Colonic mucosa (tissue), 4 donors: ENCODE results near the gene DYNLT3. TPM values are rescaled to one million over a fixed set of nuclear protein-coding genes. Genes with fewer than 3 reads are reported as not detected.

ENCODE experiments used
- DNase-seq: peaks from one replicate; pipeline ENCODE4 v3.0.0-alpha.2; 2020
- H3K27ac ChIP-seq: fragments of 200-600 bp; one replicate; pipeline ENCODE4 v1.8.0; 2021
- H3K27me3 ChIP-seq: fragments of 200-600 bp; one replicate; pipeline ENCODE4 v1.8.0; 2021
- H3K36me3 ChIP-seq: fragments of 200-600 bp; one replicate; pipeline ENCODE4 v1.8.0; 2021
- H3K4me1 ChIP-seq: fragments of 200-600 bp; one replicate; pipeline ENCODE4 v1.8.0; 2021; ENCODE audit warnings: mild to moderate bottlenecking
- H3K4me3 ChIP-seq: fragments of 200-600 bp; one replicate; pipeline ENCODE4 v1.8.0; 2021
- H3K9ac ChIP-seq, 2 donors: one replicate each; pipeline ENCODE4 v1.7.0; 2013; ENCODE audit warnings: control low read depth in 2 of 2, low read depth in 2 of 2, low read length in 2 of 2
- H3K9me3 ChIP-seq: fragments of 200-600 bp; one replicate; pipeline ENCODE4 v1.8.0; 2021
- CTCF ChIP-seq: fragments of 200-600 bp; IDR thresholded peaks from one replicate; pipeline ENCODE4 v1.8.0; 2022; ENCODE audit warnings: antibody characterized with exemption, mild to moderate bottlenecking
- intact Hi-C: fragments of 100-400 bp; cut with DNase I; formaldehyde crosslinking; loops from one replicate; pipeline ENCODE4 v1.14.1; 2022
- total RNA-seq, 2 donors: library from RNA; stranded (reverse); fragmentation: NEBNext Ultra II Directional in 1 of 2; extraction: Animal tissue kit (Norgen Biotek cat#: 25700) in 1 of 2; gene quantifications; one replicate each; pipeline ENCODE4 v1.2.1, GENCODE V29; 2021
- donor health status: healthy.
- donor health status: DM: no; HTN: no; CAD: no.
- donor health status: DM: no; HTN: no; CAD: no.

DYNLT3 gene
- total RNA-seq, 2 donors from 2014 or later = 17.2 to 22.2 TPM

GRCh38 chrX:37887347-37887746 lies 40.0 kb upstream of the DYNLT3 start:
- H3K4me1 ChIP-seq = no peaks in the 10 kb centered on the region
- H3K9ac ChIP-seq = no peak overlapping the region
- intact Hi-C loops = no loop called here
- no peak overlapping the region for H3K4me3 ChIP-seq
- no peaks in the 10 kb centered on the region for H3K9me3 ChIP-seq
- no peak for TF ChIP-seq CTCF
- DNase-seq = no peak
- H3K27ac ChIP-seq = no peak overlapping the region
- no peaks in the 10 kb centered on the region for H3K36me3 ChIP-seq
- H3K27me3 ChIP-seq = no peaks in the 10 kb centered on the region

GRCh38 chrX:37883196-37883595 lies 35.8 kb upstream of the DYNLT3 start:
- Histone ChIP-seq H3K9ac (no peak overlapping the region), H3K9me3 (no peaks in the 10 kb centered on the region), H3K36me3 (no peaks in the 10 kb centered on the region), H3K27ac (no peak overlapping the region), H3K4me1 (no peaks in the 10 kb centered on the region), H3K27me3 (no peaks in the 10 kb centered on the region), H3K4me3 (no peak overlapping the region)
- DNase-seq = no peak
- intact Hi-C loops = no loop called here
- TF ChIP-seq CTCF = no peak

- intact Hi-C loops = no loop called here
- Histone ChIP-seq H3K27me3 (no peaks in the 10 kb centered on the region), H3K9ac (no peak overlapping the region), H3K36me3 (no peaks in the 10 kb centered on the region), H3K4me3 (no peak overlapping the region), H3K4me1 (no peaks in the 10 kb centered on the region), H3K9me3 (no peaks in the 10 kb centered on the region), H3K27ac (no peak overlapping the region)
- no peak for TF ChIP-seq CTCF
- no peak for DNase-seq
Observed at GRCh38 chrX:37879692-37880091, 32.3 kb upstream of the DYNLT3 start.

GRCh38 chrX:37876716-37877115 lies 29.3 kb upstream of the DYNLT3 start:
- no peak for TF ChIP-seq CTCF
- intact Hi-C loops = no loop called here

GRCh38 chrX:37875675-37876074 lies 28.3 kb upstream of the DYNLT3 start:
- Histone ChIP-seq H3K36me3 (no peaks in the 10 kb centered on the region), H3K9ac (no peak overlapping the region), H3K27me3 (no peaks in the 10 kb centered on the region), H3K27ac (no peak overlapping the region), H3K4me1 (no peaks in the 10 kb centered on the region), H3K4me3 (no peak overlapping the region), H3K9me3 (no peaks in the 10 kb centered on the region)
- no peak for TF ChIP-seq CTCF
- intact Hi-C loops = no loop called here
- no peak for DNase-seq

More at GRCh38 chrX:37876716-37877115, 29.3 kb upstream of the DYNLT3 start:
- H3K27ac ChIP-seq = no peak overlapping the region
- H3K27me3 ChIP-seq = no peaks in the 10 kb centered on the region
- H3K9me3 ChIP-seq = no peaks in the 10 kb centered on the region
- no peaks in the 10 kb centered on the region for H3K36me3 ChIP-seq
- no peak overlapping the region for H3K9ac ChIP-seq
- no peak overlapping the region for H3K4me3 ChIP-seq
- H3K4me1 ChIP-seq = no peaks in the 10 kb centered on the region
- DNase-seq = no peak

GRCh38 chrX:37873220-37873619 lies 25.8 kb upstream of the DYNLT3 start:
- no peak for DNase-seq
- H3K36me3 ChIP-seq = no peaks in the 10 kb centered on the region
- H3K4me3 ChIP-seq = no peak overlapping the region
- no peak overlapping the region for H3K27ac ChIP-seq
- no peaks in the 10 kb centered on the region for H3K9me3 ChIP-seq
- no peaks in the 10 kb centered on the region for H3K4me1 ChIP-seq
- H3K9ac ChIP-seq = no peak overlapping the region
- no peaks in the 10 kb centered on the region for H3K27me3 ChIP-seq
- intact Hi-C loops = no loop called here
- no peak for TF ChIP-seq CTCF
